H1 (cell line): ENCODE measurements around the gene RNFT2. TPM values are rescaled to one million over a fixed set of nuclear protein-coding genes. Genes with fewer than 3 reads are reported as not detected.

Experiments
- CTCF ChIA-PET: fragments of 300-600 bp; sonication (Branson Sonifier 250); formaldehyde crosslinking; loops from one replicate; lab custom pipeline; 2021; ENCODE audit not compliant: partially characterized antibody; lab: Charles Lee
- POLR2A ChIA-PET: fragments of 300-600 bp; sonication (Branson Sonifier 250); formaldehyde crosslinking; loops from one replicate; lab custom pipeline; 2021; ENCODE audit warnings: inconsistent platforms; ENCODE audit not compliant: partially characterized antibody; lab: Charles Lee
- DNase-seq, 2 experiments: peaks; one replicate each; pipeline versions ENCODE4 v3.0.0 to v3.0.0-alpha.2; 2010 to 2022; ENCODE audit warnings: low spot score in 2 of 2, low read depth in 1 of 2, mixed read lengths in 1 of 2
- FAIRE-seq: peaks from 2 replicates; lab custom pipeline; 2011; peaks lifted over from hg19 to GRCh38; lab: Jason Lieb, UNC
- H2AFZ ChIP-seq: 2 replicates; pipeline ENCODE4 v1.8.1; 2012; ENCODE audit warnings: low read length, inconsistent platforms
- H2AK5ac ChIP-seq: 2 replicates; pipeline ENCODE4 v1.6.1; 2013; ENCODE audit warnings: low read depth, low read length
- H2BK120ac ChIP-seq: replicated peaks from 2 replicates; pipeline ENCODE3; 2013; ENCODE audit warnings: low read depth, low read length, inconsistent platforms
- H2BK12ac ChIP-seq: 2 replicates; pipeline ENCODE4 v1.6.1; 2013; ENCODE audit warnings: low read depth, low read length
- H2BK15ac ChIP-seq: 2 replicates; pipeline ENCODE4 v1.6.1; 2013; ENCODE audit warnings: low read length
- H2BK20ac ChIP-seq: 2 replicates; pipeline ENCODE4 v1.6.1; 2013; ENCODE audit warnings: low read length
- H2BK5ac ChIP-seq: 2 replicates; pipeline ENCODE4 v1.6.1; 2013; ENCODE audit warnings: low read depth, low read length
- H3K14ac ChIP-seq: 2 replicates; pipeline ENCODE4 v1.6.1; 2013; ENCODE audit warnings: inconsistent platforms; ENCODE audit not compliant: insufficient read length
- H3K18ac ChIP-seq: 2 replicates; pipeline ENCODE4 v1.6.1; 2013; ENCODE audit warnings: low read length; ENCODE audit errors: extremely low read depth
- H3K23ac ChIP-seq: 2 replicates; pipeline ENCODE4 v1.6.1; 2013; ENCODE audit warnings: inconsistent platforms; ENCODE audit not compliant: insufficient read length
- H3K23me2 ChIP-seq: 2 replicates; pipeline ENCODE4 v1.6.1; 2013; ENCODE audit warnings: low read depth, low read length
- H3K27ac ChIP-seq: 2 replicates; pipeline ENCODE4 v1.6.1; 2011; ENCODE audit warnings: low read depth, low read length, inconsistent platforms
- H3K27me3 ChIP-seq, 4 experiments: replicated peaks in 1 of 4; 1 replicate in 1 of 4; 2 replicates in 3 of 4; pipeline versions ENCODE4 v1.6.1 to v1.8.1; 2011 to 2013; ENCODE audit warnings: low read length in 3 of 4, mild to moderate bottlenecking in 3 of 4, inconsistent platforms in 2 of 4, mixed read lengths in 2 of 4, moderate library complexity in 1 of 4; ENCODE audit not compliant: control insufficient read depth in 3 of 4, insufficient read depth in 3 of 4; ENCODE audit errors: extremely low read depth in 1 of 4
- H3K36me3 ChIP-seq, 4 experiments: 2 replicates each; pipeline versions ENCODE4 v1.6.1 to v1.8.1; 2011 to 2013; ENCODE audit warnings: mild to moderate bottlenecking in 4 of 4, low read length in 3 of 4, moderate library complexity in 2 of 4, control low read depth in 1 of 4, inconsistent platforms in 1 of 4; ENCODE audit not compliant: insufficient read depth in 4 of 4, control insufficient read depth in 2 of 4
- H3K4ac ChIP-seq: replicated peaks from 2 replicates; pipeline ENCODE3; 2013; ENCODE audit warnings: low read length, low read depth, mixed read lengths, inconsistent platforms; ENCODE audit not compliant: insufficient read length
- H3K4me1 ChIP-seq, 4 experiments: replicated peaks in 1 of 4; 1 replicate in 1 of 4; 2 replicates in 3 of 4; pipeline versions ENCODE4 v1.6.1 to v1.8.1; 2011 to 2013; ENCODE audit warnings: low read length in 3 of 4, inconsistent platforms in 2 of 4, mixed read lengths in 1 of 4; ENCODE audit not compliant: insufficient read depth in 4 of 4, control insufficient read depth in 3 of 4
- H3K4me2 ChIP-seq, 2 experiments: 2 replicates each; pipeline versions ENCODE4 v1.6.1 to v1.8.1; 2011 to 2013; ENCODE audit warnings: low read depth in 2 of 2, low read length in 2 of 2, control low read depth in 1 of 2, inconsistent platforms in 1 of 2, mild to moderate bottlenecking in 1 of 2; ENCODE audit not compliant: insufficient read depth in 1 of 2
- H3K4me3 ChIP-seq, 4 experiments: fragments of 200-600, 300-600 bp in 1 of 4; sonication (generic), shearing (Covaris generic), sonication (Bioruptor Twin) in 1 of 4; 2 replicates each; pipeline versions ENCODE4 v1.5.1 to v1.8.1; 2011 to 2016; ENCODE audit warnings: low read length in 4 of 4, low read depth in 3 of 4, control low read depth in 2 of 4, inconsistent platforms in 2 of 4, mild to moderate bottlenecking in 2 of 4, mixed read lengths in 1 of 4, moderate library complexity in 1 of 4; ENCODE audit not compliant: insufficient read depth in 2 of 4; ENCODE audit errors: extremely low read depth in 1 of 4
- H3K56ac ChIP-seq: replicated peaks from 2 replicates; pipeline ENCODE3; 2013; ENCODE audit warnings: low read depth, mild to moderate bottlenecking, mixed read lengths, low read length, inconsistent platforms; ENCODE audit not compliant: insufficient read length
- H3K79me1 ChIP-seq: 2 replicates; pipeline ENCODE4 v1.6.1; 2013; ENCODE audit warnings: low read depth, low read length, control low read depth
- H3K79me2 ChIP-seq, 2 experiments: 2 replicates each; pipeline versions ENCODE4 v1.6.1 to v1.8.1; 2012 to 2013; ENCODE audit warnings: low read length in 2 of 2, mild to moderate bottlenecking in 2 of 2, inconsistent platforms in 1 of 2; ENCODE audit not compliant: insufficient read depth in 2 of 2, control insufficient read depth in 1 of 2
- H3K9ac ChIP-seq, 4 experiments: replicated peaks in 1 of 4; 1 replicate in 1 of 4; 2 replicates in 3 of 4; pipeline versions ENCODE4 v1.6.1 to v1.8.1; 2011 to 2013; ENCODE audit warnings: low read depth in 3 of 4, low read length in 3 of 4, control low read depth in 2 of 4, mild to moderate bottlenecking in 2 of 4, moderate library complexity in 2 of 4, inconsistent platforms in 1 of 4; ENCODE audit errors: extremely low read depth in 1 of 4
- H3K9me3 ChIP-seq, 2 experiments: 2 replicates each; pipeline versions ENCODE4 v1.6.1 to v1.8.1; 2012 to 2013; ENCODE audit warnings: mild to moderate bottlenecking in 2 of 2, moderate library complexity in 2 of 2, control low read depth in 1 of 2, inconsistent platforms in 1 of 2, low read depth in 1 of 2, low read length in 1 of 2, mixed read lengths in 1 of 2; ENCODE audit not compliant: insufficient read depth in 2 of 2
- H4K20me1 ChIP-seq, 2 experiments: replicated peaks in 1 of 2; 2 replicates each; pipeline versions ENCODE3 to v1.8.1; 2011 to 2013; ENCODE audit warnings: inconsistent platforms in 2 of 2, low read length in 2 of 2, mild to moderate bottlenecking in 1 of 2; ENCODE audit not compliant: insufficient read depth in 2 of 2, control insufficient read depth in 1 of 2
- H4K5ac ChIP-seq: 2 replicates; pipeline ENCODE4 v1.6.1; 2013; ENCODE audit warnings: low read length, low read depth, mixed read lengths, inconsistent platforms; ENCODE audit not compliant: insufficient read length
- H4K8ac ChIP-seq: 2 replicates; pipeline ENCODE4 v1.8.0; 2013; ENCODE audit warnings: mild to moderate bottlenecking, moderate library complexity, low read length, inconsistent platforms; ENCODE audit not compliant: insufficient read depth; ENCODE audit errors: extremely low read depth
- H4K91ac ChIP-seq: replicated peaks from 2 replicates; pipeline ENCODE3; 2013; ENCODE audit warnings: low read length, mixed read lengths, inconsistent platforms; ENCODE audit not compliant: insufficient read length
- ATF2 ChIP-seq: IDR thresholded peaks from 2 replicates; pipeline ENCODE4 v1.6.1; 2012; ENCODE audit warnings: low read length, inconsistent platforms
- CHD2 ChIP-seq: IDR thresholded peaks from 2 replicates; pipeline ENCODE4 v1.6.1; 2012; ENCODE audit warnings: low read length, improper control_type of control experiment
- CTBP2 ChIP-seq: IDR thresholded peaks from 2 replicates; pipeline ENCODE4 v1.7.0; 2011; ENCODE audit warnings: borderline replicate concordance, mild to moderate bottlenecking, moderate library complexity, mixed read lengths, low read length; ENCODE audit not compliant: insufficient read depth, insufficient read length
- GABPA ChIP-seq: IDR thresholded peaks from 2 replicates; pipeline ENCODE4 v1.6.1; 2011; ENCODE audit warnings: mild to moderate bottlenecking, low read length, moderate library complexity, borderline replicate concordance; ENCODE audit not compliant: insufficient read depth
- GTF2F1 ChIP-seq: IDR thresholded peaks from 2 replicates; pipeline ENCODE4 v1.6.1; 2012; ENCODE audit warnings: low read depth, low read length, improper control_type of control experiment, borderline replicate concordance
- HDAC6 ChIP-seq: IDR thresholded peaks from one replicate; pipeline ENCODE4 v1.7.1; 2012; ENCODE audit warnings: low read depth, mild to moderate bottlenecking, inconsistent platforms, low read length, moderate library complexity
- MAFK ChIP-seq: IDR thresholded peaks from 2 replicates; pipeline ENCODE4 v1.6.1; 2012; ENCODE audit warnings: low read depth, mild to moderate bottlenecking, improper control_type of control experiment, low read length
- NANOG ChIP-seq: IDR thresholded peaks from 2 replicates; pipeline ENCODE4 v1.6.1; 2011; ENCODE audit warnings: low read length, low read depth, mild to moderate bottlenecking, inconsistent platforms; ENCODE audit not compliant: insufficient read depth, poor library complexity, severe bottlenecking
- NRF1 ChIP-seq: IDR thresholded peaks from 2 replicates; pipeline ENCODE4 v1.6.1; 2011; ENCODE audit warnings: mild to moderate bottlenecking, low read depth, low read length, improper control_type of control experiment
- POLR2A ChIP-seq, 2 experiments: IDR thresholded peaks; 1 replicate in 1 of 2; 2 replicates in 1 of 2; pipeline ENCODE4 v1.6.1; 2011; ENCODE audit warnings: low read depth in 2 of 2, low read length in 2 of 2, mild to moderate bottlenecking in 2 of 2; ENCODE audit errors: control extremely low read depth in 1 of 2
- POU5F1 ChIP-seq: IDR thresholded peaks from 2 replicates; pipeline ENCODE4 v1.6.1; 2011; ENCODE audit warnings: low read depth, mild to moderate bottlenecking, low read length, moderate library complexity
- RXRA ChIP-seq: IDR thresholded peaks from 2 replicates; pipeline ENCODE4 v1.6.1; 2011; ENCODE audit warnings: low read depth, mild to moderate bottlenecking, low read length, moderate library complexity; ENCODE audit not compliant: insufficient read depth
- SP1 ChIP-seq: IDR thresholded peaks from 2 replicates; pipeline ENCODE4 v1.6.1; 2011; ENCODE audit warnings: low read depth, low read length
- SP2 ChIP-seq: IDR thresholded peaks from 2 replicates; pipeline ENCODE4 v1.6.1; 2012; ENCODE audit warnings: mild to moderate bottlenecking, low read length, inconsistent platforms
- WGBS, 2 experiments: shearing (Covaris generic) in 1 of 2; methylation state at CpG; one replicate each; pipeline versions ENCODE4 v1.1.6 to v1.1.7; 2013 to 2015; ENCODE audit warnings: low lambda C conversion rate in 2 of 2, mixed read lengths in 2 of 2, inconsistent platforms in 1 of 2, low coverage in 1 of 2, missing lambda C conversion rate in 1 of 2; ENCODE audit not compliant: insufficient replicate concordance in 2 of 2, insufficient coverage in 1 of 2, insufficient read length in 1 of 2; ENCODE audit errors: extremely low coverage in 1 of 2, missing lambda C conversion rate in 1 of 2; 5-methylcytosine and 5-hydroxymethylcytosine counted together
- polyA plus RNA-seq, 7 experiments: library from polyadenylated mRNA; depleted of rRNA in 3 of 7; stranded (reverse) in 5 of 7; unstranded in 2 of 7; fragments of >200 nt in 5 of 7; fragments of 200-250 nt in 2 of 7; gene quantifications; 1 replicate in 5 of 7; 2 replicates in 1 of 7; 4 replicates in 1 of 7; pipeline versions ENCODE4 v1.2.1 to v1.2.3, GENCODE V29; 2011 to 2013; ENCODE audit warnings: missing spikeins in 2 of 7, mixed read lengths in 2 of 7
- total RNA-seq: library from RNA; stranded (reverse); fragmentation: NEBNext Ultra II Directional; extraction: Animal tissue kit (Norgen Biotek cat#: 25700); gene quantifications from 2 replicates; pipeline ENCODE4 v1.2.1, GENCODE V29; 2021

RNFT2 gene
- total and polyA plus RNA-seq, 2 of the 8 experiments (the other 6 are each of a cell fraction or from before 2014, with no cell fraction given) = 14.2 to 33.1 TPM

GRCh38 chr12:116835484-116835883 lies 97.4 kb downstream of the RNFT2 start:
- no peak overlapping the region for H3K56ac ChIP-seq
- no peak overlapping the region for H4K91ac ChIP-seq
- H3K79me1 ChIP-seq = no peaks in the 10 kb centered on the region
- no peak overlapping the region for H3K18ac ChIP-seq
- H3K4me3 ChIP-seq = no peak overlapping the region
- peaks cover 0 to 2% of the 10 kb centered on the region in 2 experiments for H4K20me1 ChIP-seq
- DNase-seq = no peak
- H3K36me3 ChIP-seq = peaks cover 0 to 3% (median 0%) of the 10 kb centered on the region in 4 experiments; a peak in 4 of 8 replicates
- H3K4ac ChIP-seq = no peak overlapping the region
- no peak overlapping the region for H3K4me2 ChIP-seq
- no peak for FAIRE-seq
- no peak overlapping the region for H2BK5ac ChIP-seq
- peaks cover 5% of the 10 kb centered on the region; the same call in 1 of the 2 replicates for H3K23me2 ChIP-seq
- no peak overlapping the region for H3K27ac ChIP-seq
- H3K27me3 ChIP-seq = no peaks in the 10 kb centered on the region
- CTCF ChIA-PET = no interaction called here
- H4K8ac ChIP-seq = no peak overlapping the region
- H2BK120ac ChIP-seq = no peak overlapping the region
- no peak overlapping the region for H2BK12ac ChIP-seq
- POLR2A ChIA-PET = no interaction called here
- no peak overlapping the region for H2AFZ ChIP-seq
- WGBS, 2 experiments = 67% methylated on average over 1 of the region's 1 CpG; no CpG with 5 or more reads in 1 of the 2 experiments
- no peak overlapping the region for H4K5ac ChIP-seq
- H3K79me2 ChIP-seq = no peaks in the 10 kb centered on the region
- H2AK5ac ChIP-seq = no peak overlapping the region
- no peaks in the 10 kb centered on the region for H3K9me3 ChIP-seq
- H2BK20ac ChIP-seq = no peak overlapping the region
- H3K4me1 ChIP-seq = peaks cover 0 to 3% (median 0%) of the 10 kb centered on the region in 4 experiments; a peak in 1 of 7 replicates
- H3K14ac ChIP-seq = no peak overlapping the region
- no peak overlapping the region for H2BK15ac ChIP-seq
- no peak overlapping the region for H3K9ac ChIP-seq
- H3K23ac ChIP-seq = no peak overlapping the region
- TF ChIP-seq RXRA = no peak
- no peak for TF ChIP-seq SP1
- no peak for TF ChIP-seq GTF2F1
- no peak for TF ChIP-seq HDAC6
- no peak for TF ChIP-seq SP2
- TF ChIP-seq POLR2A (IDR thresholded peaks at IDR 0.05; ENCODE audit: control extremely low read depth in 1 of 2, low read depth in 2 of 2, low read length in 2 of 2) = no peak
- TF ChIP-seq ATF2 = no peak
- no peak for TF ChIP-seq CHD2
- no peak for TF ChIP-seq CTBP2
- no peak for TF ChIP-seq GABPA
- no peak for TF ChIP-seq MAFK
- no peak for TF ChIP-seq POU5F1
- TF ChIP-seq NRF1 = no peak
- TF ChIP-seq NANOG = no peak
